Measurements from ENCODE around the gene NSUN7.

The NSUN7 gene

GRCh38 chr4:40820101-40820500, 70.3 kb downstream of the NSUN7 start:
- POLR2A ChIA-PET (ENCODE audit: low non-redundant PET): no interaction called here
- CTCF ChIA-PET: interaction anchor here (0.6 to 1.0 kb wide), 3 partner anchors 8 to 867 kb away, joined by 3 to 5 read pairs (median 4); no protein-coding TSS in a partner anchor
- no peak for TF ChIP-seq CTCF (conservative IDR thresholded peaks at IDR 0.05; ENCODE audit: low read depth)
- no peak for DNase-seq (ENCODE audit: low spot score)
- H3K27ac ChIP-seq: no peak overlapping the region

DNA sequence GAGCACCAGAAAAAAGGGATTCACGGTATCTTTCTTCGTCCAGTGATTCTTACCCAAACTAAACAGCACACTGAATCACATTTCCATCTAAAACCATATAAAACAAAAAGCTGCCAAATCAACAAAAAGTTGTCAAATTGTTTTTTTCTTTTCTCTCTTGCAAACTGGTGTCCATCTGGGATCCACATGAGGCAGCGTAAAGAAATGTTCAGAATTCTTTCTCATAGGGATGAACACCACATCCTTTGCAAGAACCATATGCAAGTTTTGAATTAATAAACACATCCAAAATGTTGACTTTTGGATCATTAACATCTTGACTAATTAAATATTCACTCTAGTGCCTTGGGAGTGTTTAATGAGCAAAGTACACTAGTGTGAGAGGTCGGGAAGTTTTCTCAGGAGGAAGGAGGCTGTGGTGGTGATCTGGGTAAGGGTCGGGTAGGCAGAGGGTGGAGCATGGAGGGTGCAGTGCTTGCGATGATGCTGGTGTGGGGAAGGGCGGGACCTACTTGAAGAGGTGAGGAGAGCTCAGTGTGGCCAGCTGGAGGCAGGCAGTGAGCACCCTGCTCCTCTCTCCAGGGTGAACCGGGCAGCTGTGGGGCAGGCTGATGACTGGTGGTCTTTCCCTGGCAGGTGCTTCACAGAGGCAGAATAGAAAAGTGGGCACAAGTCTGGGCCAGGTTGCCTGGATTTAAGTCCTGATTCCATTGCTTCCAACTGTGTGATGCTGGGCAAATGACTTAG, 72.8 kb downstream of the NSUN7 start:
- no peak overlapping the region for H3K27ac ChIP-seq
- TF ChIP-seq CTCF (conservative IDR thresholded peaks at IDR 0.05; ENCODE audit: low read depth): no peak
- POLR2A ChIA-PET (ENCODE audit: low non-redundant PET): no interaction called here
- DNase-seq (ENCODE audit: low spot score): no peak
- CTCF ChIA-PET: interaction anchor here (0.6 kb wide), 1 partner anchor 645 kb away, joined by 4 read pairs; no protein-coding TSS in a partner anchor

GRCh38 chr4:40825014-40825838, 75.5 kb downstream of the NSUN7 start:
- no peak for TF ChIP-seq CTCF (conservative IDR thresholded peaks at IDR 0.05; ENCODE audit: low read depth)
- H3K27ac ChIP-seq: no peak overlapping the region
- ChIA-PET POLR2A (ENCODE audit: low non-redundant PET) (no interaction called here), CTCF (interaction anchor here (0.5 kb wide), 1 partner anchor 888 kb away, joined by 3 read pairs; no protein-coding TSS in a partner anchor)
- DNase-seq (ENCODE audit: low spot score): no peak

DNA sequence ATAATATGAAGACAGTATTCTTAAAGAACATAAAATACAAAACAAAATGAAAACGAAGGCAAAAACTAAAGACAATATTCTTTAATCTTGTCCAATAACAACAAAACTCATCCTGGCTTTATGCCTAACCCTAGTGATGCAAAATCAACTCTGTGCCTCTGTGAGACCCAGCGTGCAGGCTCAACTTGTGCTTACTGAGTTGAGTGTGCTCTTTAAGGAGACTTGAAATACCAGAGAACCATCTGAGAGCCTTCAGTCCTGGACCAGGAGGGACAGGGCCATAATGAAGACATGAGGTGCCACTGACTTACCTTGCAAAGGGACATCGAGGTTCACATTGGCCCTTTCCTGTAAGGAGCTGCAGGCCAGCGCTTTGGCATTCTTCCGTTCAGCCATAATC, 77.1 kb downstream of the NSUN7 start:
- POLR2A ChIA-PET (ENCODE audit: low non-redundant PET): no interaction called here
- DNase-seq (ENCODE audit: low spot score): no peak
- CTCF ChIA-PET: no interaction called here
- H3K27ac ChIP-seq: no peak overlapping the region
- TF ChIP-seq CTCF (conservative IDR thresholded peaks at IDR 0.05; ENCODE audit: low read depth): no peak

DNA sequence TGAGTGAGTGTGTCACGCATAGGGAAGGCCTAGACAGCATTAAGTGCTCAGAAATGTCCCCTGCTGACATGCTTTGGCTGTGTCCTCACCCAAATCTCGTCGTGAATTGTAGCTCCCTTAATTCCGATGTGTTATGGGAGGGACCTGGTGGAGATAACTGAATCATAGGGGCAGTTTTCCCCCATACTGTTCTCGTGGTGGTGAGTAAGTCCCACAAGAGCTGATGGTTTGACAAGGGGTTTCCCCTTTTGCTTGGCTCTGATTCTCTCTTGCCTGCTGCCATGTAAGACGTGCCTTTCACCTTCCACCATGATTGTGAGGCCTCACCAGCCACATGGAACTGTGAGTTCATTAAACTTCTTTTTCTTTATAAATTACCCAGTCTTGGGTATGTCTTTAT, 78.0 kb downstream of the NSUN7 start:
- no peak for DNase-seq (ENCODE audit: low spot score)
- ChIA-PET CTCF (interaction anchor here (0.6 kb wide), 1 partner anchor 8 kb away, joined by 4 read pairs; no protein-coding TSS in a partner anchor), POLR2A (ENCODE audit: low non-redundant PET) (no interaction called here)
- TF ChIP-seq CTCF (conservative IDR thresholded peaks at IDR 0.05; ENCODE audit: low read depth): no peak
- no peak overlapping the region for H3K27ac ChIP-seq

DNA sequence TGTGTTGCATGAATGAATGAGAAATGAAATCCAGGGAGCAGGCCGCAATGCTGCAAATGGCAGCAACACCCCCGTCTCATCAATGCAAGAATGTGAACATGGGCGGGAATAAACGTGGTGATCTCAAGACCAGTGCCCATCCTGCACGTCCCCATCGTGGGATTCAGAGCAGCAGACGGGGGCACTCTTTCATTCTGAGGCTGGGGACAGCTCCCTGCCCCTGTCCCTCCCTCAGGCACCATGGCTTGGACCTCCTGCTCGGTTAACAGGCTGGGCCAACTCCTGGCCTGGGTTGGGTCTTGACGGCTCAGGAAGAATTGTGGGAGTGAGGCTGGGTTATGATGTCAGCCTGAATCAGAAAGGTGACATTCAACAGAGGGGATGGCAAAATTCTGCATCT, 78.9 kb downstream of the NSUN7 start:
- no peak for TF ChIP-seq CTCF (conservative IDR thresholded peaks at IDR 0.05; ENCODE audit: low read depth)
- DNase-seq (ENCODE audit: low spot score): no peak
- ChIA-PET POLR2A (ENCODE audit: low non-redundant PET) (no interaction called here), CTCF (interaction anchor here (0.6 kb wide), 2 partner anchors 9 to 331 kb away, joined by 4 to 6 read pairs; no protein-coding TSS in a partner anchor)
- no peak overlapping the region for H3K27ac ChIP-seq

Data from RWPE1 (cell line).